ENCODE data around the gene MYL5. TPM values are rescaled to one million over a fixed set of nuclear protein-coding genes. Genes with fewer than 3 reads are reported as not detected.

MYL5 gene
- total RNA-seq, 4 donors from 2014 or later: 82.8 to 135 (median 95.2) TPM

DNA sequence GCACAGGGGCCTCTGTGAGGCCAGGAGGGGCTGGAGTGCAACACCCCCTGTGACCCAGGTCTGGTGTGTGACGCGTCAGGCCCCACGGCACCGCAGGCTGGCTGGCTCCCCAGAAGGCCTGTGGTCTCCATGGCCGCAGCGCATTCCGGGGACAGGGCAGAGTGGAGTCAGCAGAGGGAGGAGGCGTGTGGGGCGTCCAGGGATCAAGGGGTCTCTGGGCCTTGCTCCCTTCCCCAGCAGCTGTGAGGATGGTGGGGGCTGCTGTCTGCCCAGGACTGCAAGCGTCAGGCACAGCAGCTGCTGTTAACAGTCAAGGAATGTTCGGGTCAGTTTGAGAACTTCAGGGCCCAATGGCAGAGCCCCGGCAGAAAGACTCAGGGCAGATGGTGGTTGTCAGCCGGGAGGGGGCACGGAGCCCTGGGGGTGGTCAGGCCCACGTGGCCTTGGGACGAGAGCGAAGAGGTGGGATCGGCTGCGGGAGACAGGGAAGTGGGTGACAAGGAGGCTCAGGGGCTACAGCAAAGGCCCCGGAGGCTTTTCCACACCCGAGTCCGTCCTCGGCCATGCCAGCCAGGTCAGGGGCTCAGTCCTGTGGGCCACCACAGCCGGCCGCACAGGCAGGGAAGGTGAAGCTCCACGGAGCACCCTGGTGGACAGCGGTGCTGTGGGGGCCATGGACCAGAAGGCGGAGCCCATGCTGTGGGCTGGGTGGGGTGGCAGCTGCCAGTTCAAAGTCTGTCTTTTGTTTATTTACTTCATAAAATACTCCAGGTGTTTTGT, 49.6 kb downstream of the MYL5 start:
- H3K27ac ChIP-seq: peak overlapping the region in 2 of 4 donors; percentile 3 to 53
- H3K9me3 ChIP-seq: no peaks in the 10 kb centered on the region
- peaks cover 0 to 16% (median 0%) of the 10 kb centered on the region in 3 donors for H3K36me3 ChIP-seq
- H3K4me1 ChIP-seq: peaks cover 0 to 51% (median 0%) of the 10 kb centered on the region in 4 donors
- TF ChIP-seq POLR2A (IDR thresholded peaks at IDR 0.05): no peak
- TF ChIP-seq, protein P1, sequence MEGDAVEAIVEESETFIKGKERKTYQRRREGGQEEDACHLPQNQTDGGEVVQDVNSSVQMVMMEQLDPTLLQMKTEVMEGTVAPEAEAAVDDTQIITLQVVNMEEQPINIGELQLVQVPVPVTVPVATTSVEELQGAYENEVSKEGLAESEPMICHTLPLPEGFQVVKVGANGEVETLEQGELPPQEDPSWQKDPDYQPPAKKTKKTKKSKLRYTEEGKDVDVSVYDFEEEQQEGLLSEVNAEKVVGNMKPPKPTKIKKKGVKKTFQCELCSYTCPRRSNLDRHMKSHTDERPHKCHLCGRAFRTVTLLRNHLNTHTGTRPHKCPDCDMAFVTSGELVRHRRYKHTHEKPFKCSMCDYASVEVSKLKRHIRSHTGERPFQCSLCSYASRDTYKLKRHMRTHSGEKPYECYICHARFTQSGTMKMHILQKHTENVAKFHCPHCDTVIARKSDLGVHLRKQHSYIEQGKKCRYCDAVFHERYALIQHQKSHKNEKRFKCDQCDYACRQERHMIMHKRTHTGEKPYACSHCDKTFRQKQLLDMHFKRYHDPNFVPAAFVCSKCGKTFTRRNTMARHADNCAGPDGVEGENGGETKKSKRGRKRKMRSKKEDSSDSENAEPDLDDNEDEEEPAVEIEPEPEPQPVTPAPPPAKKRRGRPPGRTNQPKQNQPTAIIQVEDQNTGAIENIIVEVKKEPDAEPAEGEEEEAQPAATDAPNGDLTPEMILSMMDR (IDR thresholded peaks at IDR 0.05): peak in 3 of 6 experiments; percentile 14 to 27 (median 21)
- no peak overlapping the region for H3K4me3 ChIP-seq
- H3K27me3 ChIP-seq: no peaks in the 10 kb centered on the region
- DNase-seq: peak in 1 of 3 donors; percentile 75

DNA sequence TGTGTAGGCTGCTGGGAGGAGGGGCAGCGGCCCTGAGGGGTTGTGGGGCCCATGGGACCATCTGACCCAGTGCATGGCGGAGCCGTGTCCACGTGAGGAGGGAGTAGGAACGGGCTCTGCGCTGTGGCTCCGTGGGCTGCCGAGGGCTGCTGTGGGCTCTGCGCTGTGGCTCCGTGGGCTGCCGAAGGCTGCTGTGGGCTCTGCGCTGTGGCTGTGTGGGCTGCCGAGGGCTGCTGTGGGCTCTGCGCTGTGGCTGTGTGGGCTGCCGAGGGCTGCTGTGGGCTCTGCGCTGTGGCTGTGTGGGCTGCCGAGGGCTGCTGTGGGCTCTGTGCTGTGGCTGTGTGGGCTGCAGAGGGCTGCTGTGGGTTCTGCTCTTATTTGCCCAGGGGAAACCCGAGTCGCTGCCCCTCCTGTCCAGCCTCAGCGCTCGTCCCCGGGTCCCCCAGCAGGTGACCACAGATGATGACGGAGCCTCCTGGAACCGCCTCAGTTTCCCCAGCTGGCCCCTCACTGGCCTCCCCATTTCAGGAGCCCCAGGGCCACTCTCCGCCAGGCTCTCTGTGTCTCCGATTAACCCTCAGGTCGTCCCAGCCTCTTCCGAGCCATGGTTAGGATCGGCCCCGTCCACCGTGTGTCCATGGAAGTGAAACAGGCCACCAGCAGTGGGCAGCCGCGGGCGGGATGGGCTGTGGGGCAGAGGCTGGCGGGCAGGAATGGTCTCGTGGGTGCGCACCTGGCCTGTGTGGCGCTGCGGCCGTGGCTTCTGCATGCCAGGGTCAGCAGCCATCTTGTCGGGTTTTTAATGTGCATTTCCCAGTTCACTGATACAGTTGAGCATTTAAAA, 51.3 kb downstream of the MYL5 start:
- H3K27me3 ChIP-seq: no peaks in the 10 kb centered on the region
- DNase-seq: no peak
- no peak overlapping the region for H3K4me3 ChIP-seq
- H3K27ac ChIP-seq: no peak overlapping the region
- H3K36me3 ChIP-seq: peaks cover 0 to 24% (median 0%) of the 10 kb centered on the region in 3 donors
- no peak for TF ChIP-seq POLR2A (IDR thresholded peaks at IDR 0.05)
- TF ChIP-seq, protein P1 (IDR thresholded peaks at IDR 0.05): no peak
- H3K9me3 ChIP-seq: no peaks in the 10 kb centered on the region
- H3K4me1 ChIP-seq: peaks cover 0 to 48% (median 0%) of the 10 kb centered on the region in 4 donors

DNA sequence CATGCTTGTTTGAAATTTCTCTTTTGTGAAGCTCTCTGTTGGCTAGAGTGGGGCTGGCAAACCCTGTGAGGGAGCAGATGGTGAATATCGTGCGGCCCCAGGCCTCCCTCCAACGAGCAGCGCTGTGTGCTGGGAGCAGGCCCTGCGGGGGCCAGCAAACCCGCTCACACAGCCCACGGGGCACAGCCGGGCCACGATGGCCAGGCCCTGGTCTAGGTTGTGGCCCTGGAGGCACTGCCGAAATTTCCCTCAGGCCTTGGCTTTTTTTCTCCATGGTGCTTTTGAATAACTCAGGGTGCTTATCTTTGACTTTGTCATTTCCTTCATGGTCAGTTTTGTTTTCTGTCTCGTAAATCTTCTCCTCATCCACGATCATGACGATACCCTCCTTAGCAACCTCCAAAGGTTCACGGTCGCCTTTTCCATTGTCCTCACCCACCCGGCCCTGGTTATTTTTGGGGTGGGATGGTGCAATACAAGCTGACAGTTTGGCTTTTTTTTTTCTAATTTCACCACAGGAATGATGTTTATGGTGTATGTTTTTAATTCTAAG, 52.0 kb downstream of the MYL5 start:
- Histone ChIP-seq H3K9me3 (no peaks in the 10 kb centered on the region), H3K4me3 (no peak overlapping the region), H3K27ac (no peak overlapping the region), H3K4me1 (peaks cover 0 to 41% (median 0%) of the 10 kb centered on the region in 4 donors), H3K36me3 (peaks cover 0 to 31% (median 0%) of the 10 kb centered on the region in 3 donors), H3K27me3 (no peaks in the 10 kb centered on the region)
- DNase-seq: no peak
- TF ChIP-seq, protein P1 (IDR thresholded peaks at IDR 0.05): no peak
- no peak for TF ChIP-seq POLR2A (IDR thresholded peaks at IDR 0.05)

DNA sequence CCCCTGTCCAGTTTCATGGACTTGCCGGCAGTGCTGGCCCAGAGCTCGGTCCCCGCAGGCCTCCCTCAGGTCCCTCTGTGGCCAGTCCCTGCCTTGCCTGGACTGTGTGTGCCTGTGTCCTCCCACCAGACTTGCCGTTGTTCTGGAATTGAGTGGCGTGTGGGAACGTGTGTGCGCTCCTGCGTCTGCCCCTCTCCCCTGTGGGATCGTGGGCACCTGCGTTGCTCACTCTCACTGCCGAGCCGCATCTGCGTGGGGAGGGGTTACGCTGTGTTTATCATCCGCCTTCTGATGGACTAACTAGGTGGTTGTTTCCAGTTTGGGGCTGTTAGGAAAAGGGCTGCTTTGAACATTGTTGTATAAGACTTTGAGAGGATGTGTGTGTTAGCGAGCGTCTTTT, 52.5 kb downstream of the MYL5 start:
- no peaks in the 10 kb centered on the region for H3K27me3 ChIP-seq
- no peaks in the 10 kb centered on the region for H3K9me3 ChIP-seq
- H3K36me3 ChIP-seq: peaks cover 0 to 31% (median 0%) of the 10 kb centered on the region in 3 donors
- H3K27ac ChIP-seq: no peak overlapping the region
- no peak overlapping the region for H3K4me3 ChIP-seq
- no peak for DNase-seq
- H3K4me1 ChIP-seq: peaks cover 0 to 35% (median 0%) of the 10 kb centered on the region in 4 donors
- TF ChIP-seq, protein P1 (IDR thresholded peaks at IDR 0.05): no peak
- TF ChIP-seq POLR2A (IDR thresholded peaks at IDR 0.05): no peak

DNA sequence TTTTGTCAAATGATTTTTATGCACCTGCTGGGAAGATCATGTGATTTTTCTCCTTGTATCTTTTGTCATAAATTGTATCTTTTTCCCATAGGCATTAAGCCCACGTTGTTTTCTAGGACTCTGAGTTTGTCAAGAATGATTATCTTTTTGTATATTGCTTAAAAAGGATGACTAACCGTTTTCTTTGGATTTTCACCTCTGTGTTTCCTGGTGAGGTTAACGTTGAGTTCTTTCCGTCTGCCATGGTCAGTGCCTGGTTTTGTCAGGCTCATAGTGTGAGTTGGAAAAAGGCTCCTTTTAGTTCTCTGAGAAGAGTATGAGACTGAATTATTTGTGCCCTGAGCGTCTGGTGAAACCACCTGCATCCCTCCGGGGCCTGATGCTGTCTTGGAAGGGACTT, 53.2 kb downstream of the MYL5 start:
- no peak overlapping the region for H3K27ac ChIP-seq

More for the DNA sequence above, 53.2 kb downstream of the MYL5 start:
- peaks cover 0 to 35% (median 0%) of the 10 kb centered on the region in 4 donors for H3K4me1 ChIP-seq
- DNase-seq: no peak
- TF ChIP-seq POLR2A (IDR thresholded peaks at IDR 0.05): no peak
- TF ChIP-seq, protein P1 (IDR thresholded peaks at IDR 0.05): no peak
- peaks cover 0 to 27% (median 0%) of the 10 kb centered on the region in 3 donors for H3K36me3 ChIP-seq
- H3K27me3 ChIP-seq: no peaks in the 10 kb centered on the region
- H3K4me3 ChIP-seq: no peak overlapping the region
- H3K9me3 ChIP-seq: no peaks in the 10 kb centered on the region
